Measurements from ENCODE around the gene ACBD6. TPM values are rescaled to one million over a fixed set of nuclear protein-coding genes. Genes with fewer than 3 reads are reported as not detected.

Gene ACBD6
- total RNA-seq, 1 donor from 2014 or later = 73.2 TPM

DNA sequence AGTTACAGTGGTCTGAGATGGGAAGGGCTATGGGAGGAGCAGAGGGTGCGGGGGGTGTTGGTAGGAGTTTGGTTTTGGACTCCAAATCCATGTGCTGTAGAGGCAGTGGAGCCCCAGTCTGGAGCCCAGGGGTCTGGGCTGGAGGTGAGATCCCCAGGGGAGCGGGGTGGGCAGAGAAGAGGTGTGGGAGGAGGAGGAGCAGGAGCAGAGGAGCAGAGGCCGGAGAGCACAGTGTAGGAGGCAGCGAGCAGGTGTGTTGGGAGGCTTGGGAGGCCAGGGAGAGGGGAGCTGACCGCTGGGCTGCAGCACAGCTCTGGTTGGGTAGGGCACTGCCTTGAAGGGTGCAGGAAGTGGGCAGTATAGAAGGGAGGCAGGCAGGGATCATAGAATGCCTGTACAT is 243.4 kb downstream of the ACBD6 start:
- Histone ChIP-seq H3K27me3 (ENCODE audit: control insufficient read depth, insufficient read depth, low read length) (peaks cover 33% of the 10 kb centered on the region), H3K36me3 (ENCODE audit: control insufficient read depth, insufficient read depth, low read length) (no peaks in the 10 kb centered on the region), H3K4me3 (ENCODE audit: low read depth, low read length) (no peak overlapping the region)
- DNase-seq (ENCODE audit: low read depth) = no peak
- TF ChIP-seq, protein P1, sequence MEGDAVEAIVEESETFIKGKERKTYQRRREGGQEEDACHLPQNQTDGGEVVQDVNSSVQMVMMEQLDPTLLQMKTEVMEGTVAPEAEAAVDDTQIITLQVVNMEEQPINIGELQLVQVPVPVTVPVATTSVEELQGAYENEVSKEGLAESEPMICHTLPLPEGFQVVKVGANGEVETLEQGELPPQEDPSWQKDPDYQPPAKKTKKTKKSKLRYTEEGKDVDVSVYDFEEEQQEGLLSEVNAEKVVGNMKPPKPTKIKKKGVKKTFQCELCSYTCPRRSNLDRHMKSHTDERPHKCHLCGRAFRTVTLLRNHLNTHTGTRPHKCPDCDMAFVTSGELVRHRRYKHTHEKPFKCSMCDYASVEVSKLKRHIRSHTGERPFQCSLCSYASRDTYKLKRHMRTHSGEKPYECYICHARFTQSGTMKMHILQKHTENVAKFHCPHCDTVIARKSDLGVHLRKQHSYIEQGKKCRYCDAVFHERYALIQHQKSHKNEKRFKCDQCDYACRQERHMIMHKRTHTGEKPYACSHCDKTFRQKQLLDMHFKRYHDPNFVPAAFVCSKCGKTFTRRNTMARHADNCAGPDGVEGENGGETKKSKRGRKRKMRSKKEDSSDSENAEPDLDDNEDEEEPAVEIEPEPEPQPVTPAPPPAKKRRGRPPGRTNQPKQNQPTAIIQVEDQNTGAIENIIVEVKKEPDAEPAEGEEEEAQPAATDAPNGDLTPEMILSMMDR (IDR thresholded peaks at IDR 0.05; ENCODE audit: insufficient read depth, low read length, poor library complexity, severe bottlenecking) = no peak

DNA sequence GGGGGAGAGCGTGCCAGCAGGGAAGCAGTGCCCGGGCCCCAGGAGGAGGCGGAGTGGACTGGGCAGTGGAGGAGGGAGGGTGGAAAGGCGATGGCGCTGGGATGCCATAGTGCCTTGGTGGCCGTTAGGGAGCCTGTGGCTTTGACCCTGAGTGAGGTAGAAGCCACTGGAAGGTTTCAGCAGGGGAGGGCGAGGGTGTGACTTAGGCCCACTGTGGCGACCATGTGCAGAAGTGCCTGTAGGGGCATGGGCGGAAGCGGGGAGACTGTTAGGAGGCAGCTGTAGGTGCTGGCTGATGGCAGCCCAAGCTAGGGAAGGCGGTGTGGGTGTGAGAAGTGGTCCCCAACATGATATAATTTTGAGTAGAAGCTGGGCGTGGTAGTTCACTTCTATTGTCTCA is 244.1 kb downstream of the ACBD6 start:
- Histone ChIP-seq H3K36me3 (ENCODE audit: control insufficient read depth, insufficient read depth, low read length) (no peaks in the 10 kb centered on the region), H3K4me3 (ENCODE audit: low read depth, low read length) (no peak overlapping the region), H3K27me3 (ENCODE audit: control insufficient read depth, insufficient read depth, low read length) (peaks cover 33% of the 10 kb centered on the region)
- TF ChIP-seq, protein P1 (IDR thresholded peaks at IDR 0.05; ENCODE audit: insufficient read depth, low read length, poor library complexity, severe bottlenecking) = no peak
- no peak for DNase-seq (ENCODE audit: low read depth)

DNA sequence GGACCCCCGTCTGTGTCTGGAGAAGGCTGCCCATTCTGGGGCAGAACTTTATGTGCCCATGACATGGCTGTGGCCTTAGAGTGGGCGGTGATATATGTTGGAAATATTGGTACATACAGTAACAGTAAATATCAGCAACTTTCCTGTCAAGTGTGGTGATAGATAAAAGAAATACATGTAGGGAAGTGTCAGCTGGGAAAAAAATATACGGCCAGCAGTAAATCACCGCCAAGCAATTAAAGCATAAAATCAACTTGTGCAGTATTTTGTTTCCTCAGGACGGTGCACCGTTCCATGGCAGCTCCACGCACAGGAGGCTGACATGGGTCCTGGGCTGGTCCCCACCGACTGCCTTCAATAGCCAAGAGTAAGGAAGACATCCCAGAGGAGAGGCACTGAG is 244.9 kb downstream of the ACBD6 start:
- peaks cover 31% of the 10 kb centered on the region for H3K27me3 ChIP-seq (ENCODE audit: control insufficient read depth, insufficient read depth, low read length)
- DNase-seq (ENCODE audit: low read depth) = no peak
- H3K4me3 ChIP-seq (ENCODE audit: low read depth, low read length) = no peak overlapping the region
- TF ChIP-seq, protein P1 (IDR thresholded peaks at IDR 0.05; ENCODE audit: insufficient read depth, low read length, poor library complexity, severe bottlenecking) = no peak
- H3K36me3 ChIP-seq (ENCODE audit: control insufficient read depth, insufficient read depth, low read length) = no peaks in the 10 kb centered on the region

DNA sequence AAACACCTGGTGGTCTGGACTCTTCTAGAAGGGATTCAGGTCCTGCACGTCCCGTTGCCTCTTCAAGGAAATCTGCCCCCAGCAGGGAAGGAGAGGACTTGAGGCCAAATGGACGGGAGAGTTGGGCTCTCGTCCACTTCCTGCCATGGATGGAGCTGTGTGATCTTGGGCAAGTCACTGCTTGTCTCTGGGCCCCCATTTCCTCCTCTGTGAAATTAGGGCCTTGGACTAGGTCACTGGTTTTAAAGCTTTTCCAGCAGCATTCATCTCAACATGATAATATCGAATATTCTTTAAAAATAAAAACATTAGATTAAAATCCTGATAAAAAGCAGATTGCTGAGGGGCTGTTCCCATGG is 245.4 kb downstream of the ACBD6 start:
- no peak for DNase-seq (ENCODE audit: low read depth)
- Histone ChIP-seq H3K27me3 (ENCODE audit: control insufficient read depth, insufficient read depth, low read length) (peaks cover 31% of the 10 kb centered on the region), H3K4me3 (ENCODE audit: low read depth, low read length) (no peak overlapping the region), H3K36me3 (ENCODE audit: control insufficient read depth, insufficient read depth, low read length) (no peaks in the 10 kb centered on the region)
- TF ChIP-seq, protein P1 (IDR thresholded peaks at IDR 0.05; ENCODE audit: insufficient read depth, low read length, poor library complexity, severe bottlenecking) = no peak

DNA sequence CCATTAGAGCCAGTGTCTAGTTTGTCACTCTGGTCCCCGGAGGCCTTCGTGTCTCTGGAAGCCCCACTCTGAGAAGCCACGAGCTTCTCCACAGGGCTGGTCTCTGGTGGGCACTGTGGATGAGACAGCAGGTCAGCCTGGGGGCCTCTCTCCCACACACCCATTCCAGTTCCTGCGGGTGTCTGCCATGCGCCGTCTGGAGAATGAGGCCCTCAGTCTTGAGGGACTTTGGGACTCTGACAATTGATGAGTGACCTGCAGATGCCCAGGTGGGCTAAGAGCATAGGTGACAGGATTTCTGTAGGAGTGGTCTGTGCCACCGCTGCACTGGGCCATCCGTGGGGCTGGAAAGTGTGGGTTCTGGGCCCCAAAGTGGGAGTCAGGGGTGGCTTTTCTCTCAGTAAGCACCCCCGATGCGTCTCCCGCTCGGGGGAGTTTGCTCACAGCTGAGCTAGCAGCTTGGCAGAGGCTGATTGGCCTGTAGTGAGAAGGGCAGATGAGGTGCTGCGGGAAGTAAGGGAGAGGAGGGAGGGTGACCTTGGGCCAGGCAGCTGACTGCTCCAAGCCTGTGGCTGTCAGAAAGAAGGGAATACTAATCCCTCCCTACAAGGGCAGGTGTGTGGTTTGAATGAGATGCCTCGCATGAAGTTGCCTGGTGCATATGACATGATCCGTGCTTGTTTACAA is 245.9 kb downstream of the ACBD6 start:
- Histone ChIP-seq H3K27me3 (ENCODE audit: control insufficient read depth, insufficient read depth, low read length) (peaks cover 31% of the 10 kb centered on the region), H3K4me3 (ENCODE audit: low read depth, low read length) (no peak overlapping the region), H3K36me3 (ENCODE audit: control insufficient read depth, insufficient read depth, low read length) (no peaks in the 10 kb centered on the region)
- no peak for DNase-seq (ENCODE audit: low read depth)
- TF ChIP-seq, protein P1 (IDR thresholded peaks at IDR 0.05; ENCODE audit: insufficient read depth, low read length, poor library complexity, severe bottlenecking) = no peak
